ENCODE measurements around the gene BAHCC1. TPM values are rescaled to one million over a fixed set of nuclear protein-coding genes. Genes with fewer than 3 reads are reported as not detected.

The BAHCC1 gene
- total and polyA plus RNA-seq, 9 of the 15 experiments (the other 6 are each of a cell fraction or from before 2014, with no cell fraction given): 0.14 to 26.9 (median 5.0) TPM

GRCh38 chr17:81401723-81402529 is 6.7 kb downstream of the BAHCC1 start (continued):
- TF ChIP-seq ZFX (CRISPR knock-in tag; IDR thresholded peaks at IDR 0.05): peak; percentile 73
- 0 out of 2 replicates have a peak, but pooled peaks have one; percentile 12 for TF ChIP-seq SMAD4 (CRISPR knock-in tag; conservative IDR thresholded peaks at IDR 0.05)
- TF ChIP-seq CHD1 (IDR thresholded peaks at IDR 0.05; ENCODE audit: low read length): no peak
- no peak for TF ChIP-seq ZFP30 (CRISPR knock-in tag; IDR thresholded peaks at IDR 0.05; ENCODE audit: borderline replicate concordance)
- TF ChIP-seq NFIC (IDR thresholded peaks at IDR 0.05): no peak
- TF ChIP-seq RAD51 (IDR thresholded peaks at IDR 0.05; ENCODE audit: borderline replicate concordance, low read depth): peak; percentile 62; the same call in 1 of the 2 replicates
- no peak for TF ChIP-seq TCF3 (CRISPR knock-in tag; IDR thresholded peaks at IDR 0.05)
- no peak for TF ChIP-seq ZNF449 (CRISPR knock-in tag; IDR thresholded peaks at IDR 0.05)
- TF ChIP-seq ZNF384 (IDR thresholded peaks at IDR 0.05; ENCODE audit: low read depth, low read length): no peak
- TF ChIP-seq PRDM10 (IDR thresholded peaks at IDR 0.05; ENCODE audit: partially characterized antibody): no peak
